ENCODE measurements around the gene IGSF21.

Gene IGSF21

DNA sequence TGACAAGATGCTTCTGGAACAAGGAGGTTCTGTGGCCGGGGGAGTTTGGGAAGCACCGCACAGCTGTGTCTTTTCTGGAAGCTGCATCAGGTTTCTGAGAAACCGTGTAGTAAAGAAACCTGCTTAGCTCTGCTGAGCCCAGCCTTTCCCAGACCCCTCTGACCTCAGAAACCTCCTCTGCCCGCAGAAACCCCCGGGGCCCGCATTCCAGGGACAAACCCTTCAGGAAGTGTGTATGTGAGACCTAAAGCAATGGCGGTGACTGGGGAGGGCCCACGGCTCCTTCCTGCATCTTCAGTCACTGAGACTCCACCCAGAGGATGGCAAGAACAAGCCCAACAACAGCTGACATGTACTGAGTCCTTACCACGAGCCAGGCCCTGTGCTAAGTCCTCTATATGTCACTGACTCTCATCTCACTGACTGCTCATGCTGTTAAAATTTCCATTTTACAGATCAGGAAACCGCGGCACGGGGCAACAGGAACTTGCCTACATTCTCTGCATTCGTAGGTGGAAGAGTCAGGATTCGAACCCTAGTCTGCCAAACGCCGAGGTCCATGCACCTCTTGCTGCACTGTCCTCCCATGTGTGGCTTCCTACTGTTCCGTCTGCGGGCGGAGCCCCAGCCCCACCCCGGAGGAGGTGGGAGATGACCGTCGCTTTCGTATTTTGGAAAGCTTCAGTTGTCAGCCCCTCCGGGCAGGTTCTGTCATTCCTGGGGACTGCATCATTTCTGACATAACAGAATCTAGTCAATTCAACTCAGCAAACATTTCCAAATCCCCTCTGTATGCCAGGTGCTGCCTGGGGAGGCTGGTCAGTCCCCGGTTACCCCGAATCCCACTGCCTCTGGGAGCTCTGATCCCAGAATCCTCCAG lies 299.8 kb downstream of the IGSF21 start:
- TF ChIP-seq, protein P1, sequence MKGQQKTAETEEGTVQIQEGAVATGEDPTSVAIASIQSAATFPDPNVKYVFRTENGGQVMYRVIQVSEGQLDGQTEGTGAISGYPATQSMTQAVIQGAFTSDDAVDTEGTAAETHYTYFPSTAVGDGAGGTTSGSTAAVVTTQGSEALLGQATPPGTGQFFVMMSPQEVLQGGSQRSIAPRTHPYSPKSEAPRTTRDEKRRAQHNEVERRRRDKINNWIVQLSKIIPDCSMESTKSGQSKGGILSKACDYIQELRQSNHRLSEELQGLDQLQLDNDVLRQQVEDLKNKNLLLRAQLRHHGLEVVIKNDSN (IDR thresholded peaks at IDR 0.05): no peak
- TF ChIP-seq MAX (IDR thresholded peaks at IDR 0.05) (no peak), TEAD4 (IDR thresholded peaks at IDR 0.05) (no peak), CREB1 (IDR thresholded peaks at IDR 0.05; ENCODE audit: low read depth) (no peak)
- TF ChIP-seq, protein P2, sequence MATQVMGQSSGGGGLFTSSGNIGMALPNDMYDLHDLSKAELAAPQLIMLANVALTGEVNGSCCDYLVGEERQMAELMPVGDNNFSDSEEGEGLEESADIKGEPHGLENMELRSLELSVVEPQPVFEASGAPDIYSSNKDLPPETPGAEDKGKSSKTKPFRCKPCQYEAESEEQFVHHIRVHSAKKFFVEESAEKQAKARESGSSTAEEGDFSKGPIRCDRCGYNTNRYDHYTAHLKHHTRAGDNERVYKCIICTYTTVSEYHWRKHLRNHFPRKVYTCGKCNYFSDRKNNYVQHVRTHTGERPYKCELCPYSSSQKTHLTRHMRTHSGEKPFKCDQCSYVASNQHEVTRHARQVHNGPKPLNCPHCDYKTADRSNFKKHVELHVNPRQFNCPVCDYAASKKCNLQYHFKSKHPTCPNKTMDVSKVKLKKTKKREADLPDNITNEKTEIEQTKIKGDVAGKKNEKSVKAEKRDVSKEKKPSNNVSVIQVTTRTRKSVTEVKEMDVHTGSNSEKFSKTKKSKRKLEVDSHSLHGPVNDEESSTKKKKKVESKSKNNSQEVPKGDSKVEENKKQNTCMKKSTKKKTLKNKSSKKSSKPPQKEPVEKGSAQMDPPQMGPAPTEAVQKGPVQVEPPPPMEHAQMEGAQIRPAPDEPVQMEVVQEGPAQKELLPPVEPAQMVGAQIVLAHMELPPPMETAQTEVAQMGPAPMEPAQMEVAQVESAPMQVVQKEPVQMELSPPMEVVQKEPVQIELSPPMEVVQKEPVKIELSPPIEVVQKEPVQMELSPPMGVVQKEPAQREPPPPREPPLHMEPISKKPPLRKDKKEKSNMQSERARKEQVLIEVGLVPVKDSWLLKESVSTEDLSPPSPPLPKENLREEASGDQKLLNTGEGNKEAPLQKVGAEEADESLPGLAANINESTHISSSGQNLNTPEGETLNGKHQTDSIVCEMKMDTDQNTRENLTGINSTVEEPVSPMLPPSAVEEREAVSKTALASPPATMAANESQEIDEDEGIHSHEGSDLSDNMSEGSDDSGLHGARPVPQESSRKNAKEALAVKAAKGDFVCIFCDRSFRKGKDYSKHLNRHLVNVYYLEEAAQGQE (IDR thresholded peaks at IDR 0.05; ENCODE audit: low read depth): no peak

DNA sequence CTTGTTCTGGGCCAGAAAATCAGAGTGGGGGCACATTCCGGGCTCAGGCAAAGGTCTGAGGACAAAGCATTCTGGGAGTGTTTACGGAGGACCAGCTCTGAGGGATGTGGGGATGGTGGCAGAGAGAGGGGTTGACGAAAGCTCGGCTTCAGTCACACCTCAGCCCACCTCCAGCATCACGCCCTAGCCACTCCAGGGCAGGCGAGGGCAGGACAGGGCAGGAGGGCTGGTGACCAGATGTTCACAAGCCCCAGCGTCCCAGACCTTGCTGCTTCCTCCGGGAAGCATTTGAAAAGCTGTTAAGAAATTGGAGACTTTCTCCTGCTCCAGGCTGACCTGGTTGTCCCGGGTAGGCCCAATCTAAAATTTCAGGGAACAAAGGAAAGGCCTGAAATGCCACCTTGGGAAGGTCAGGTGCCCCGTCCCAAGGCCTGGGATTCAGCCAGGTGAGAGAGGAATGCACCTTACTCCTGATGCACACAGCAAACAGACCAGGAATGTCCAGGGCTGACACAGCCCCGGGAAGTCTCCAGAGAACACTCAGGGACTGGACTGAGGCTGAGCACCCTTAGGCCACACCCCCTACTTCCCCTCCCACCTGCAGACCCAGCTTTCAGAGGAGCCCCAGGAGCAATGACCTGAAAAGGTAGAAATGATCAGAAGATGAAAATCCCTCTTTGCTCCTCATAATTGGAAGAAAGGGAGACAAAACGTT lies 301.2 kb downstream of the IGSF21 start:
- TF ChIP-seq TCF12 (IDR thresholded peaks at IDR 0.05; ENCODE audit: low read depth): no peak
- no peak for TF ChIP-seq RAD21 (IDR thresholded peaks at IDR 0.05; ENCODE audit: low read depth)
- no peak for TF ChIP-seq EGR1 (IDR thresholded peaks at IDR 0.05)
- no peak for TF ChIP-seq NFIC (IDR thresholded peaks at IDR 0.05)
- TF ChIP-seq FOXM1 (IDR thresholded peaks at IDR 0.05; ENCODE audit: borderline replicate concordance, low read depth): no peak
- TF ChIP-seq CEBPB (IDR thresholded peaks at IDR 0.05): no peak
- TF ChIP-seq YY1 (IDR thresholded peaks at IDR 0.05; ENCODE audit: low read depth): no peak

DNA sequence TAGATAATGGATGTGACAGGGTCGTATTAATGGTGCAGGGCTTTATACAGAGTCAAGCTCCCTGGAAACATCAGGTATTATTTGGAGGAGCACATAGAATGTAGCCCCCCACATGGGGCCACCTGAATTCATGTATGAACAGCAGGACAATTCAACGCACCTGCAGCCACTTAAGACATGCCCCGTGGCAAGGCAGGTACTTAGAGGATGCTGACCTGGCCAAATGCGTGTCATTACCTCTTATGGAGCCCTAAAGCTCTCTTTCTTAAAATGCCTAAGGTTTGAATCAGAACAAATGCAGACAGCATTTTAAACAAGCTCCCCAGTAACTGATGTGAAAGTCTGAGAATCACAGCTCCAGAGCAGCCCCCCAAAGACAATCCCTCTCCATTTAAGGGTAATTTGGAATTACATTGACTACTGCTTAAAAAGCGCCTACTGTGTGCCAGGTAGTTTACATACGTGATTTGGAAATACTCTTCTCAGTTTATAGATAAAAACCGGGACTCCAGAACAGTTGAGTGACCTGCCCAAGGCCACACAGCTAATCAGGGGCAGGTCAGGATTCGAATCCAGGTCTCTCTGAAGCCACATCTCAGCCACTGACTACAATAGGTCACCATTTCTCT lies 302.1 kb downstream of the IGSF21 start:
- no peak for TF ChIP-seq RAD21 (IDR thresholded peaks at IDR 0.05; ENCODE audit: low read depth)

- no peak for TF ChIP-seq MAX (IDR thresholded peaks at IDR 0.05)
- TF ChIP-seq EP300 (IDR thresholded peaks at IDR 0.05; ENCODE audit: borderline replicate concordance): no peak
- TF ChIP-seq FOXM1 (IDR thresholded peaks at IDR 0.05; ENCODE audit: borderline replicate concordance, low read depth): no peak
- TF ChIP-seq, protein P2 (IDR thresholded peaks at IDR 0.05; ENCODE audit: low read depth): no peak
- TF ChIP-seq, protein P1 (IDR thresholded peaks at IDR 0.05): no peak
- TF ChIP-seq TCF12 (IDR thresholded peaks at IDR 0.05; ENCODE audit: low read depth): no peak
- TF ChIP-seq TEAD4 (IDR thresholded peaks at IDR 0.05): no peak
- no peak for TF ChIP-seq NFIC (IDR thresholded peaks at IDR 0.05)
- no peak for TF ChIP-seq CEBPB (IDR thresholded peaks at IDR 0.05)
- TF ChIP-seq TAF1 (IDR thresholded peaks at IDR 0.05; ENCODE audit: low read depth): no peak
Observed at GRCh38 chr1:18410407-18410806, 302.8 kb downstream of the IGSF21 start.

DNA sequence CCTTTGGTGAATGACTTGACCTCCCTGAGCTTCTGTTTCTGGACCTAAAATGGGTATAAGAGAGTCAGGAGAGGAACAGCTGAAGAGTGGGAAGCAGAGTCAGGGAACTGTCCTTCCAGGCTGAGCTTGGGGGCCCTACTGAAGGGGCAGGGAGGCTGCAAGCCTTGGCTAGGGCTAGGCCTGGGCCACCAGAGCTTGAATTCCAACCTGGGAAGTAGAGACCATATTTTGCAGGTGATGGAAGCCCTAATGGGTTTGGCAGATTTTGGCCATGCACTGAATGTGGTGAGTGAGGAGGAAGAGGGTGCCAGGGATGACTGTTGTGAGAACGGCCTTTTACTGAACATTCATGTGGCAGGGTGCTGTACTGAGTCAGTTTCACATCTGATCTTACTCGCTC lies 303.7 kb downstream of the IGSF21 start:
- no peak for TF ChIP-seq FOXM1 (IDR thresholded peaks at IDR 0.05; ENCODE audit: borderline replicate concordance, low read depth)
- no peak for TF ChIP-seq TAF1 (IDR thresholded peaks at IDR 0.05; ENCODE audit: low read depth)
- no peak for TF ChIP-seq ZBTB7A (IDR thresholded peaks at IDR 0.05; ENCODE audit: low read depth)
- no peak for TF ChIP-seq CREB1 (IDR thresholded peaks at IDR 0.05; ENCODE audit: low read depth)
- TF ChIP-seq TEAD4 (IDR thresholded peaks at IDR 0.05): no peak
- no peak for TF ChIP-seq RAD21 (IDR thresholded peaks at IDR 0.05; ENCODE audit: low read depth)
- TF ChIP-seq TCF12 (IDR thresholded peaks at IDR 0.05; ENCODE audit: low read depth): no peak
- TF ChIP-seq EP300 (IDR thresholded peaks at IDR 0.05; ENCODE audit: borderline replicate concordance): no peak
- TF ChIP-seq CEBPB (IDR thresholded peaks at IDR 0.05): no peak
- TF ChIP-seq, protein P1 (IDR thresholded peaks at IDR 0.05): no peak
- TF ChIP-seq YY1 (IDR thresholded peaks at IDR 0.05; ENCODE audit: low read depth): no peak

Measured in Ishikawa (cell line).